ENCODE data around the gene ZC3H12D. TPM values are rescaled to one million over a fixed set of nuclear protein-coding genes. Genes with fewer than 3 reads are reported as not detected.

Gene ZC3H12D
- total and polyA plus RNA-seq, 2 donors (not counting 3 experiments of a cell fraction or from before 2014, with no cell fraction given), result 0.06 TPM; not detected in 1

DNA sequence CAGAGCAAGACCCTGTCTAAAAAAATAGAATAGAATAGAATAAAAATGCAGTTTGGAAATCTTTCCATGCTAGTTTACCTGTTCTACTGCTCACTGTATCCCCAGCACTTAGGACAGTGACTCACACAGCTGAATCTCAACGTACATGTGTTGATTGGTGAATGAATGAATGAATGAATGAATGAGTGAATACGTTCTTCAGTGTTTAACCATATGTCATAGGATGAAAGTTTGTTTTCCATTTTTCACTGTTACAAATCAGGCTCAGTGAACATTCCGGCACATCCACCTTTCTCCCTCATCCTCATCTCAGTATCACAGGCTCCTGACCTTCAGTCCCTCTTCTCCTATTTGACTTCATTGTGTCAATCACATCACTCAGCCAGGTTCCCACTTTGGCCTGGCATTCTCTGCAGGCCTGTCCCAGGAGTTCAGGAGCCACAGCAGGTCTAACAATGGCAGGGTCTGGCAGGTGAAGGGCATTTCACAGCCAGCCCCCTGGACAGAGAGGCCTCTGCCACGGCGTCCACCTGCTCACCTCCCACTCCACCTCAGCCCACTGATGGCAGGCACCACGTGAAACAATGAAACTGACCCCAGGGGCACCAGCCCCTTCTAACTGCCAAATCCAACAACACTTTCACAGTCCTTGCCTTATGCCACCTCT is 7.9 kb downstream of the ZC3H12D start:
- Histone ChIP-seq H3K36me3 (ENCODE audit: control insufficient read depth in 2 of 2, extremely low read depth in 1 of 2, insufficient read depth in 2 of 2, low read length in 2 of 2) (no peaks in the 10 kb centered on the region), H3K27me3 (ENCODE audit: control insufficient read depth in 2 of 2, insufficient read depth in 2 of 2, low read length in 2 of 2) (peaks cover 8 to 20% of the 10 kb centered on the region in 2 experiments), H3K9me3 (replicated peaks; ENCODE audit: control insufficient read depth, insufficient read depth, low read length) (no peaks in the 10 kb centered on the region), H3K9ac (replicated peaks; ENCODE audit: extremely low read depth, insufficient read depth, low read length) (no peak overlapping the region), H3K27ac (ENCODE audit: insufficient read depth, low read depth, low read length) (no peak overlapping the region), H3K4me2 (ENCODE audit: insufficient read depth, low read length) (no peak overlapping the region), H3K79me2 (ENCODE audit: control insufficient read depth, insufficient read depth, low read length) (no peaks in the 10 kb centered on the region), H4K20me1 (replicated peaks; ENCODE audit: control insufficient read depth, extremely low read depth, insufficient read depth, low read length) (no peaks in the 10 kb centered on the region), H2AFZ (ENCODE audit: low read depth, low read length) (no peak overlapping the region), H3K4me1 (ENCODE audit: control insufficient read depth, extremely low read depth, insufficient read depth, low read length) (peaks cover 2% of the 10 kb centered on the region), H3K9me1 (replicated peaks; ENCODE audit: control insufficient read depth, extremely low read depth, insufficient read depth, low read length) (no peaks in the 10 kb centered on the region), H3K4me3 (replicated peaks in 1 of 3; ENCODE audit: insufficient read depth in 1 of 3, low read depth in 1 of 3, low read length in 3 of 3) (no peak overlapping the region)
- TF ChIP-seq, protein P1, sequence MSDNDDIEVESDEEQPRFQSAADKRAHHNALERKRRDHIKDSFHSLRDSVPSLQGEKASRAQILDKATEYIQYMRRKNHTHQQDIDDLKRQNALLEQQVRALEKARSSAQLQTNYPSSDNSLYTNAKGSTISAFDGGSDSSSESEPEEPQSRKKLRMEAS (IDR thresholded peaks at IDR 0.05; ENCODE audit: insufficient read depth, insufficient read length), result no peak
- TF ChIP-seq JUN (IDR thresholded peaks at IDR 0.05; ENCODE audit: borderline replicate concordance, insufficient read depth, insufficient read length, low read depth) (no peak), EZH2 (IDR thresholded peaks at IDR 0.05; ENCODE audit: borderline replicate concordance, low read depth, low read length, severe bottlenecking) (no peak), FOS (IDR thresholded peaks at IDR 0.05; ENCODE audit: borderline replicate concordance, insufficient read depth, low read length) (no peak), GATA2 (IDR thresholded peaks at IDR 0.05; ENCODE audit: insufficient read depth, insufficient read length, low read depth, low read length) (no peak), MYC (IDR thresholded peaks at IDR 0.05; ENCODE audit: low read depth, low read length) (no peak), POLR2AphosphoS5 (IDR thresholded peaks at IDR 0.05; ENCODE audit: insufficient read depth, low read depth, low read length) (no peak), POLR2A (IDR thresholded peaks at IDR 0.05; ENCODE audit: low read depth, low read length) (no peak)
- TF ChIP-seq, protein P2, sequence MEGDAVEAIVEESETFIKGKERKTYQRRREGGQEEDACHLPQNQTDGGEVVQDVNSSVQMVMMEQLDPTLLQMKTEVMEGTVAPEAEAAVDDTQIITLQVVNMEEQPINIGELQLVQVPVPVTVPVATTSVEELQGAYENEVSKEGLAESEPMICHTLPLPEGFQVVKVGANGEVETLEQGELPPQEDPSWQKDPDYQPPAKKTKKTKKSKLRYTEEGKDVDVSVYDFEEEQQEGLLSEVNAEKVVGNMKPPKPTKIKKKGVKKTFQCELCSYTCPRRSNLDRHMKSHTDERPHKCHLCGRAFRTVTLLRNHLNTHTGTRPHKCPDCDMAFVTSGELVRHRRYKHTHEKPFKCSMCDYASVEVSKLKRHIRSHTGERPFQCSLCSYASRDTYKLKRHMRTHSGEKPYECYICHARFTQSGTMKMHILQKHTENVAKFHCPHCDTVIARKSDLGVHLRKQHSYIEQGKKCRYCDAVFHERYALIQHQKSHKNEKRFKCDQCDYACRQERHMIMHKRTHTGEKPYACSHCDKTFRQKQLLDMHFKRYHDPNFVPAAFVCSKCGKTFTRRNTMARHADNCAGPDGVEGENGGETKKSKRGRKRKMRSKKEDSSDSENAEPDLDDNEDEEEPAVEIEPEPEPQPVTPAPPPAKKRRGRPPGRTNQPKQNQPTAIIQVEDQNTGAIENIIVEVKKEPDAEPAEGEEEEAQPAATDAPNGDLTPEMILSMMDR (IDR thresholded peaks at IDR 0.05; ENCODE audit: extremely low read depth in 1 of 2, insufficient read depth in 1 of 2, low read depth in 1 of 2, low read length in 2 of 2), result no peak
- CTCF ChIA-PET, result no interaction called here
- BruUV-seq (replicated peaks), result no TSS peak
- POLR2A ChIA-PET, result no interaction called here
- no peak for FAIRE-seq
- intact Hi-C loops (cut with micrococcal nuclease), result no loop called here
- DNase-seq (ENCODE audit: low read depth, low spot score), result no peak
- dilution Hi-C loops (cut with MboI; ENCODE audit: extremely low pct_ligation_motif_present, low sequenced_read_pairs), result no loop called here

All from endothelial cell of umbilical vein (primary cell).